NCI-H748 (cell line): ENCODE measurements around the gene MAML3.
A peak's percentile ranks its signal among the peaks of the same experiment; 100 is the strongest.

Source experiments
- DNase-seq: peaks from one replicate; lab custom pipeline; 2025; ENCODE audit not compliant: unreplicated experiment; lab: John Stamatoyannopoulos, UW

MAML3 gene

GRCh38 chr4:139880841-139881240 lies 273.1 kb downstream of the MAML3 start:
- no peak for DNase-seq

DNA sequence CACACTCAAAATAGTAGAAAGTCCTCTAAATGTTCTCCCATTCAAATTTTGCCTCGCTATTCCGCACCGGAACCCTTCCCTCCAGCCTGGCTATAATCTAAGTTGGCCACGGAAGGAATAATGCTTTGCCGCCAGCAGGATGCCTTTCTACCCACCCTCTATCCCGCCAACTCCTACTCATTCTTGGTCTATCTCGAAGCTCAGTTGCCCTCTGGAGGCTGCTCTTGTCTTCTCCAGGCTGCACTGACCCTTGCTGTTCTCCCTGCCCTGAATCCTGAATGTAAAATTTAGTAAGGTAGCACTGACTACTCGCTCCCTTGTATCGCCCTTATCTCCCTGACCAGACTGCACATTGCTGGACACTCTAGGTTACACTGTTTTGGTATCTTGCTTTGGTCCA lies 275.9 kb downstream of the MAML3 start:
- DNase-seq = no peak

GRCh38 chr4:139876337-139876941 lies 277.5 kb downstream of the MAML3 start:
- no peak for DNase-seq

DNA sequence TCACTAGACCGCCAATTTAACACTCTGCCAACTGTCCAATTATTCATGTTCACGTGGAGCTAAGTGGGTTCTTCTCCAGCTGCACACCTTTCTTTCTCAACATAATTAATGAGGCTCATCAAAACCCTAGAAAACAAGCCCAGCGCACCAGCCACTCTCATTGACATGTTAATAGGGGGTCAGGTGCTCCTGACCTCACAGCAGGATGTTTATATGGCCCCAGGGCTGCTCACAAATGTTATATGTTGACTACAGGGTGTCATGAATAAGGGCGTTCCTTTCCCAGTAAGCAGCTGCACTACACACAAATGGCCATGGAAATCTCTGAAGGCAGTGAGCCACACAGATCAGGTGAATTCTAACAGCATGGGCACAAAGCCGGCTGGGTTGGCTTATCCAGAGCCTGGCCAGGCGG lies 278.6 kb downstream of the MAML3 start:
- DNase-seq = peak; percentile 100

- no peak for DNase-seq
Measured at GRCh38 chr4:139873111-139873860, 280.7 kb downstream of the MAML3 start.

DNA sequence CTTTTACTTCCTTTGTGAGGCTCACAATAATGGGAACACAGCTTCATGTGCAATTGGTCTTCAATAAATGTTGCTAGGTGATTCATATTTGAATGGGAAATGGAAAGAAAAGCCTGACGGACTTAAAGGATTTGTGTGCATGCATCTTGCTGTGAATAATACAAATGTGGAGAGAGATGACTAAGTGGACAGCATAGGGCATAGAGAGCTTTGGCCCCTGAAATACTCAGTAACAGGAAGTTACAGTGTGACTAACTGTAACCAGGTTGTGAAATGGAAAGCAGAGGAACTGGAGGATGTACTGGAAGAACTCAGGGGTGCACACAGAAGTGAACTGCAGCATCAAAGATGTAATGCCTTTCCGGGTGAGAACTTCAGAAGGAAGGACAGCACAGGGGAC lies 281.7 kb downstream of the MAML3 start:
- DNase-seq = no peak

GRCh38 chr4:139869810-139870209 lies 284.2 kb downstream of the MAML3 start:
- DNase-seq = no peak

DNA sequence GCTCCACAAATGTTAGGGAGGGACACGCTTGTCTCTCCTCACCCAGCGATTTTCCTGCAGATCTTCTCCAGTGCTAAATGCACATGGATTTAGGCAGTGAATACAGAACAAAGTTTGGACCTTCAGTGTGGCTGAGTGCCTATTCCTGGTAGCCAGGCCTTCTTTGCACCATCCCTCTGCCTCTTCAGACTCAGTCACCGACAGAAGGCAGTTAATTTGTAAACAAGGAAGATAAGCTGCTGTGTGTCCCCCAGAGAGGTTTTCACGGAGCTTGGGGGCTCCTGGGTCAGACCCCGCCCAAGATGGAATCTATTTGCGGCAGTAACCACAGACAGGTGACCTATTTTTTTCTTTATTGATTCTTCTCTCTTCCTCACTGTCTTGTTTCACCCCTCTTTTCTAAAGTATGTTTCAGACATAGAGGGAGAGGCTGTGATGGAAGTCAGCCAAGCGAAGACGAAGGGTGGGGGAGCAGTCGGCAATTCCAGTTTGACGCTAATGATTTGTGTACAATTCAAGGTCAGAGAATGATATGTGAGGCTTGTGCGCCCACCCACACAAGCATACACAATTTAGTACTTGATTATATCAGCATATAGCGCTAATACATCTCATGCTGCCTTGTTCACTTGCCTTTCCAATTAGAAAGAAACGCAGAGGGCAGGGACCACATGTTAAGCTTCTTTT lies 287.6 kb downstream of the MAML3 start:
- peak; percentile 88 for DNase-seq

DNA sequence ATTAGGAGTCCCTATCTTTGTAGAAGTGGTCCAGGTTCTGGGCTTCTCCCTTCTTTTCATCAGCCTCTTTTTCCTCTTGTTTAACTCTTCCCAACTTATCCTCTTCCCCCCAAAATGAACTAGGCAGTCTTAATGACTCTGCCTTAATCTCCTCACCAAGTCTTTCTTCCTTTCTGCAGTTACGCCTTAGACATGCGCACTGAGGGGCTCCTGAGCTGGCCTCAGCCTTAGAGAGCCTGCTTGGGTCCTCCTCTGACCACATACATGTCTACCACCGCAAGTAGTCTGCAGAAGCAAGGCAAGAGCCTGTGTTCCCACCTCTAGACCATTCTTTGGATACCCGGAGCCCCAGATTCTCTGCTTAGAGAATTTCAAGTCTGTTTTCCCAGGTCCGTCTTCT lies 288.4 kb downstream of the MAML3 start:
- DNase-seq = no peak

DNA sequence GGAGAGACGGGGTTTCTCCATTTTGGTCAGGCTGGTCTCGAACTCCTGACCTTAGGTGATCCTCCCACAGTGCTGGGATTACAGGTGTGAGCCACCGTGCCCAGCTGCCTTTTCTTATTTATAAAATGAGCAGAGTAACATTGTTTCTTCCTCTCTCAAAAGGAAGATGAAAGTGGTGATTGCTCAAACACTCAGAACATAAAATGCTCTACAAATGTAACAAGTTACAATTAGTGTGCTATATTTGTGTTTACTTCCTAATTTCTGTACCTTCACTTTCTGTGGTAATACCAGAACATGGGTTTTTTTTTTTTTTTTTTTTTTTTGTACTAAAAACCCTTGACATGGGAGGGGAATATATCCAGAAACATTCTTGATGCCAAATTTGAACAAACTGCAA lies 290.5 kb downstream of the MAML3 start:
- DNase-seq = no peak

DNA sequence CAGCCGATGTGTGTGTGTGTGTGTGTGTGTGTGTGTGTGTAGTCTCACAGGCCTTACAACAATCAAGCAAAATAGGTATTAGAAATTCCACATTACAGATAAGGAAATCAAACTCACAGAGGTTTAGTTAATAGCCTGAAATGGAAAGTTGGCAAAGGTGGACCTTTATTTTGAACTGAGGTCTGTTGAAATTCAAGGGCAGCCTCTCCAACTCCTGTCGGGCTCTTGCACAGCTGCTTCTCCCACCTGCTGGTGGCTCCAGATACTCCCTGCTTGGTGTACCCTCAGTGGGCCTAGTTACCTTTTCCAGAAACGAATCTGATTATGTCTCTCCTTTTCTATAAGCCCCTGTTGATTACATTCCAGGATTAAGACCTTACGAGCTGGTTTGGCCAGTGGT lies 292.5 kb downstream of the MAML3 start:
- no peak for DNase-seq

- no peak for DNase-seq
Measured at GRCh38 chr4:139860435-139861024, 293.5 kb downstream of the MAML3 start.

- DNase-seq = no peak
Measured at GRCh38 chr4:139859876-139860275, 294.1 kb downstream of the MAML3 start.

DNA sequence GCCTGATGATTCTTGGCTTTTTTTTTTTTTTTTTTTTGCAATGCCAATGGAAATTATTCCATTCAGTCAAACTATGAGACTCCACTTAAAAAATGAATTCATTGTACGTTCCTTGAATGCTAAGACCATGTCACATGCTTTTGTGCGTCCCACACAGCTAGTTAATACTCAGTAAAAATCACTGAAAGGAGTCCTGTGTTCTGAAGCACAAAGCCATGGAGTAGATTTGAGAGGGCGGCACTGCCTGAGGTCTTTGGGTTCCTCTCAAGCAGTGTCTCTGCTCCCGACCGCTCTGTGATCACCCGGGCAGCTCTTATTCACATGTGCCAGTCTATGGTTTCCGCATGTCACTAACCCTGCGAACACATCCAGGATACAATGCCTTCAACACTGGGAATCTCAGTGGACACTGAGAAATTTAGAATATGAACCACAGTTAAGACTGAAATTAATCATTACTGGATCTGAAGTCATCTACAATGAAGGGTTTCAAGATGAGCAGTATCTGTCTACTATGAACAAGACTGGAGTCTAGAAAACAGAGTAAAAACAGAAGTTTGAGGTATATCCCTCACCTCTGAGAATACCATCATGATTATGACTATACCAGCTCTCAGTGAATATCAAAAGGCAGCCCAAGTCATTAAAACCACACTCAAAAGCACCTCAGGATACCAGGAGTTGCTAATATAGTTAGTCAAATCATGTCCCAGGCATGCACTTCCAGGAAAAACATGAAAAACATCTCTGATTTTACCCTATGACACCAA lies 295.4 kb downstream of the MAML3 start:
- no peak for DNase-seq

GRCh38 chr4:139857977-139858376 lies 296.0 kb downstream of the MAML3 start:
- DNase-seq = no peak

GRCh38 chr4:139857021-139857420 lies 297.0 kb downstream of the MAML3 start:
- peak; percentile 55 for DNase-seq

- no peak for DNase-seq
Measured at GRCh38 chr4:139854668-139855403, 299.1 kb downstream of the MAML3 start.

DNA sequence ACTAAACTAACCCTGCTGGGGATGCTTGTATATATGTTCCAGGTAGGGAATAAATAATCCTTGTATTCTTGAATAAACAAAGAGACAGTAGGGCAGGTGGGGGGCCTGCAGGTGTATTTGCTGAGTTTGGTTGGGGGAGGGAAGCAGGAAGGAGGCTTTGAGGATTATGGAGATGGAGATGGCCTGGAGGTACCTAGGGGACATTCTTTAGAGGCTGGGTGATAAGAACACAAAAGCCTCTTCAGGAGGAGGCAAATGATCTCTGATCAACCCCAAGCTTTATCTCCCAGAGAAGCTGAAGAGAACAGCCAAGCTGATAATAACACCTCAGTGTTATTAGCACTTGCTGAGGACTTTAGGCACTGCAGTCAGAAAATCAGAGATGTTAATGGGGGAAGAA lies 300.7 kb downstream of the MAML3 start:
- peak; percentile 85 for DNase-seq

DNA sequence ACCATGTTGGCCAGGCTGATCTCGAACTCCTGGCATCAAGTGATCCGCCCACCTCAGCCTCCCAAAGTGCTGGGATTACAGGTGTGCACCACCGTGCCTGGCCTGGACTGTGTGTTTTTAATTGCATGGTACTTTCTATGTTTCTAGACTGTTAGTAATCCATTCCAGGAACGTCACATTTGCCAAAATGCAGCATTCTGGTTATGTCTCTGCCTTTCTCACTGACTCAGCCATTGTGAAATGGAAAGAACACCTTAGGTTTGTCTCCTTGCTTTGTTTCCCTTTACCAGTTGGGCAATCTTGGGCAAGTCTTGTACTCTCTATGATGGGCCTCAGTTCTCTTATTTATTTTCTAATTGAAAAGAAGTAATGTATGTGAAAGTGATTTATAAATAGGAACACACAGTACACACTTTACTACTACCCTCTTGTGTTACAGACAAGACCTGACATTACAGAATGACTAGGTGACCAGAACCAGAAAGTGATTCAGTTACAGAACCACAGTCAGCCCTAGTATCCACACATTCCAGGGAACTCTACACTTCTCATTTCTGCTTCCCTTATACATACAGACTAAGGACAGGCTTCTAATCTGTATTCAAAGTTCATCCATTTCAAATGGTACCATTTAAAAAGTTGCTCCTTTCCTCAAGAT lies 301.2 kb downstream of the MAML3 start:
- no peak for DNase-seq

- DNase-seq = peak; percentile 50
Measured at GRCh38 chr4:139851639-139852038, 302.3 kb downstream of the MAML3 start.
